ENCODE measurements around the gene ITGBL1. TPM values are rescaled to one million over a fixed set of nuclear protein-coding genes. Genes with fewer than 3 reads are reported as not detected.

Gene ITGBL1
- total RNA-seq, 1 experiment from 2014 or later: not detected

- no peak for TF ChIP-seq CTCF (IDR thresholded peaks at IDR 0.05; ENCODE audit: unreplicated experiment)
- intact Hi-C loops (cut with micrococcal nuclease): no loop called here
- no peaks in the 10 kb centered on the region for H3K36me3 Mint-ChIP-seq (ENCODE audit: insufficient read depth, unreplicated experiment)
Observed at GRCh38 chr13:101408992-101409656, 43.4 kb upstream of the ITGBL1 start.

GRCh38 chr13:101412076-101412475 lies 40.4 kb upstream of the ITGBL1 start:
- H3K4me1 Mint-ChIP-seq (ENCODE audit: insufficient read depth, unreplicated experiment): peaks cover 22% of the 10 kb centered on the region
- H3K36me3 Mint-ChIP-seq (ENCODE audit: insufficient read depth, unreplicated experiment): no peaks in the 10 kb centered on the region
- TF ChIP-seq CTCF (IDR thresholded peaks at IDR 0.05; ENCODE audit: unreplicated experiment): no peak
- intact Hi-C loops (cut with micrococcal nuclease): loop anchor here (10.0 kb wide), 1 partner anchor 257 kb away; no protein-coding TSS in a partner anchor
- H3K27me3 Mint-ChIP-seq (ENCODE audit: insufficient read depth, unreplicated experiment): no peaks in the 10 kb centered on the region
- no peaks in the 10 kb centered on the region for H3K9me3 Mint-ChIP-seq (ENCODE audit: unreplicated experiment)
- DNase-seq (ENCODE audit: unreplicated experiment): no peak
- no peak overlapping the region for H3K4me3 Mint-ChIP-seq (ENCODE audit: unreplicated experiment)
- POLR2A ChIA-PET: no interaction called here
- no TSS peak for BruUV-seq (replicated peaks)
- CTCF ChIA-PET: no interaction called here
- no peak overlapping the region for H3K27ac Mint-ChIP-seq (ENCODE audit: low read depth, unreplicated experiment)

More at GRCh38 chr13:101408992-101409656, 43.4 kb upstream of the ITGBL1 start:
- H3K27me3 Mint-ChIP-seq (ENCODE audit: insufficient read depth, unreplicated experiment): no peaks in the 10 kb centered on the region
- DNase-seq (ENCODE audit: unreplicated experiment): no peak
- ChIA-PET POLR2A (no interaction called here), CTCF (interaction anchor here (0.5 kb wide), 1 partner anchor 56 kb away, joined by 3 read pairs; no protein-coding TSS in a partner anchor)
- H3K9me3 Mint-ChIP-seq (ENCODE audit: unreplicated experiment): no peaks in the 10 kb centered on the region
- peak overlapping the region; percentile 47 for H3K27ac Mint-ChIP-seq (ENCODE audit: low read depth, unreplicated experiment)
- no TSS peak for BruUV-seq (replicated peaks)
- no peak overlapping the region for H3K4me3 Mint-ChIP-seq (ENCODE audit: unreplicated experiment)
- peaks cover 27% of the 10 kb centered on the region for H3K4me1 Mint-ChIP-seq (ENCODE audit: insufficient read depth, unreplicated experiment)

GRCh38 chr13:101415358-101416174 lies 36.9 kb upstream of the ITGBL1 start:
- H3K27ac Mint-ChIP-seq (ENCODE audit: low read depth, unreplicated experiment): no peak overlapping the region
- no peaks in the 10 kb centered on the region for H3K9me3 Mint-ChIP-seq (ENCODE audit: unreplicated experiment)
- ChIA-PET CTCF (interaction anchor here (0.6 to 1.0 kb wide), 4 partner anchors 8 to 270 kb away, joined by 3 to 5 read pairs (median 3); no protein-coding TSS in a partner anchor), POLR2A (interaction anchor here (1.0 kb wide), 1 partner anchor 11 kb away, joined by 3 read pairs; no protein-coding TSS in a partner anchor)
- no peaks in the 10 kb centered on the region for H3K36me3 Mint-ChIP-seq (ENCODE audit: insufficient read depth, unreplicated experiment)
- intact Hi-C loops (cut with micrococcal nuclease): loop anchor here (5.0 to 10.0 kb wide), 2 partner anchors 57 to 261 kb away; no protein-coding TSS in a partner anchor
- no peak for TF ChIP-seq CTCF (IDR thresholded peaks at IDR 0.05; ENCODE audit: unreplicated experiment)
- no peaks in the 10 kb centered on the region for H3K27me3 Mint-ChIP-seq (ENCODE audit: insufficient read depth, unreplicated experiment)
- DNase-seq (ENCODE audit: unreplicated experiment): no peak
- H3K4me3 Mint-ChIP-seq (ENCODE audit: unreplicated experiment): peak overlapping the region; percentile 75
- BruUV-seq (replicated peaks): no TSS peak
- peaks cover 5% of the 10 kb centered on the region for H3K4me1 Mint-ChIP-seq (ENCODE audit: insufficient read depth, unreplicated experiment)
